ENCODE measurements around the gene ADNP2. TPM values are rescaled to one million over a fixed set of nuclear protein-coding genes. Genes with fewer than 3 reads are reported as not detected.

ADNP2 gene
- total RNA-seq, 1 donor from 2014 or later, result 22.0 TPM

- DNase-seq (ENCODE audit: low spot score in 2 of 2) (no peak), FAIRE-seq (no peak)
Observed at GRCh38 chr18:80105369-80106167, 3.5 kb upstream of the ADNP2 start.

GRCh38 chr18:80106482-80107051 is 2.5 kb upstream of the ADNP2 start:
- DNase-seq (ENCODE audit: low spot score in 2 of 2) (no peak), FAIRE-seq (no peak)

- DNase-seq (ENCODE audit: low spot score in 2 of 2), result no peak
- no peak for FAIRE-seq
Observed at GRCh38 chr18:80107426-80107825, 1.6 kb upstream of the ADNP2 start.

GRCh38 chr18:80108121-80108536 is 933 bp upstream of the ADNP2 start:
- DNase-seq (ENCODE audit: low spot score in 2 of 2) (no peak), FAIRE-seq (no peak)

DNA sequence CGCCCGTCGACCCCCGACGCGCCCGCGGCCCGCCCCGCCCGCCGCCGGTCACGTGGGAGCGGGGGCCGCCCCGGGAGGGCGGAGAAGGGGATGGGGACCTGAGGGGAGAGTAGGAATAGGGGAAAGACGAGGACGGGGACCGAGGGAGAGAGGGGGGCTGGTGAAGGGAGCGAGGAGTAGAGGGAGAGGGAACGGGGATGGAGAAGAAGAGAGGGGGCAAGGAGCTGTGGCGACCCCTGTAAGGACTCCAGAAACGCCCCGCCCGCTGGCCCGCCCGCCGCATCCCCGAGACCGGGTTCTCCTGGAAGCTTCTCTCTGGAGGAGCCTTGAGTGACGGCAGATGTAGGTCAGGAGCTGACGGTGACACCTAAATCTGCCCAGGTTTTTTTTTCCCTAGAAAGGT is 615 bp downstream of the ADNP2 start:
- FAIRE-seq, result no peak
- DNase-seq (ENCODE audit: low spot score in 2 of 2), result no peak

GRCh38 chr18:80112624-80113248 is 3.7 kb downstream of the ADNP2 start:
- FAIRE-seq, result no peak
- no peak for DNase-seq (ENCODE audit: low spot score in 2 of 2)

DNA sequence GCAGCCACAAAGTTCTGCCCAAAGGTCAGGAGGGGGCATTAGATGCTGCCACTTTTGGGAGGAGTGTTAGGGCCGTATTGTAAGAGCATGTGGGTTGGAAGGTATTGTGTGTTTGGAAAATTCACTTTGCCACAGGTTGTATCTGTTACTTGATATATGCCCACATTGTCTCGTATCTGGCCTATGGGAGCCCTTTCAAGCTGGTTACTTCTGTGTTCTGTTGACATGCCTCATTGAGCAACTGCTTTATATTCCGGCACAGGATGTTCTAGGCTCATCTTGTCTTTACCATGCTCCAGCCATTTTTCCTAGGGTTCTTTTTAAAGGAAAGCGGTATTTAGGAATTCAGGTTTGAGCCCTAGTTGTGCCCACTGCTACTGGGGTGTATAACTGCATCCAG is 6.0 kb downstream of the ADNP2 start:
- FAIRE-seq (no peak), DNase-seq (ENCODE audit: low spot score in 2 of 2) (no peak)

DNA sequence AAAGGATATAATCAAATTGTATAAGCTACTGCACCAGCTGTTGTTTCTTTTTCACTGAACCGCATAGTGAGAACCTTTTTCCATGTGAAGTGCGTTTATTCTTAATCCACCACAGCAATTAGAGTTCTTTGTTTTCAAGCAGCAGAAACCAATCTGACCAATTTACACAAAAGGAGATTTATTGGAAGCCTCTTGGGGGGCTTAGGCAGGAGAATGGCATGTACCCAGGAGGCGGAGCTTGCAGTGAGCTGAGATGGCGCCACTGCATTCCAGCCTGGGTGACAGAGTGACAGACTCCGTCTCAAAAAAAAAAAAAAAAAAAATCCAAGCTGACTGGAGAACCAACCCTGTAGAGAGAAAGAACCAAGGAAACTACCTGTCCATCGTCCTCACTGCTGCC is 10.0 kb downstream of the ADNP2 start:
- FAIRE-seq (no peak), DNase-seq (ENCODE audit: low spot score in 2 of 2) (no peak)

DNA sequence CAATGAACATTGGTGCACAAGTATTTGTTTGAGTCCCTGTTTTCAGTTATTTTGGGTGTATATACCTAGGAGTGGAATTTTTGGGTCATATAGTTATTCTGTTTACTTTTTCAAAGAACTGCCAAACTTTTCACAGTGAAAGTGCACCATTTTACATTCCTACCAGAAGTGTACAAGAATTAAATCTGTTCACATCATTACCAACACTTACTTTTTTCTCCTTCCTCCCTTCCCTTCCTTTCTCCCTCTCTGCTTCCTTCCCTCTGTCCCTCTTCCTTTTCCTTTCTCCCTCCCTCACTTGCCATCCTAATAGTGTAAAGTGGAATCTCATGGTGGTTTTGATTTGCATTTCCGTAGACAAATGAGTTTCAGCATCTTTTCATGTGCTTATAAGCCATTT is 11.9 kb downstream of the ADNP2 start:
- FAIRE-seq (no peak), DNase-seq (ENCODE audit: low spot score in 2 of 2) (no peak)

GRCh38 chr18:80124131-80124530 is 15.1 kb downstream of the ADNP2 start:
- FAIRE-seq, result no peak
- DNase-seq (ENCODE audit: low spot score in 2 of 2), result no peak

DNA sequence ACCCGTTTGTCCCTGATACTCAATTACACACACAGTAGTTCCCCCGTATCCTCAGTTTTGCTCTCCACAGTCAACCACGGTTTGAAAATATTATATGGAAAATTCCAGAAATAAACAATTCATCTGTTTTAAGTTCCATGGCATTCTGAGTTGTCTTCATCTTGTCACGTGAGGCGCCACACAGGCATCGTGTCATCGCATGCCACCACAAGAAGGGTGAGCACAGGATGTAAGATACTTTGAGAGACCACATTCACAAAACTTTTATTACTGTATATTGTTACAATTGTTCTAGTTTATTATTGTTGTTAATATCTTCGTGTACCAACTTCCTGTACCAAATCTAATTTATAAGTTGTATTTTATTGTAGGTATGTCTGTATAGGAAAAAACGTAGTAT is 17.7 kb downstream of the ADNP2 start:
- DNase-seq (ENCODE audit: low spot score in 2 of 2) (no peak), FAIRE-seq (no peak)

DNA sequence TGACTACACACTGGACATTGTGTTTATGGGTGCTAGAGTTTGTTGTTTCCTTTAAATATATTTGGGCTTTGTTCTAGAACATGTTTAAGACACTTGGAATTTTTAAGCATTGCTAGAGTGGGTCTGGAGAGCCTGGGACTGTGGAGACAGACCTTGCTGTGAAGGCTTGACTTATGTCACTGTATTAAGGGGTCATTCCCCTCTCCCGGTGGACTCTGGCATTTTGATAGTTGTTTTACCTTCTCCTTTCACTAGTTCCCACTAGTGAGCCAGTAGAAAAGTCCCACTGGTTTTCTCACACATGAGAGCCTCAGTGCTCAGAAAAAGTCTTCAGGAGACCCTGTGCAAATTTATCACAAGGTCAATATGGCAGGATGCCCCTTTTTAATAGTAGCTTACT is 18.6 kb downstream of the ADNP2 start:
- DNase-seq (ENCODE audit: low spot score in 2 of 2), result no peak
- FAIRE-seq, result no peak

DNA sequence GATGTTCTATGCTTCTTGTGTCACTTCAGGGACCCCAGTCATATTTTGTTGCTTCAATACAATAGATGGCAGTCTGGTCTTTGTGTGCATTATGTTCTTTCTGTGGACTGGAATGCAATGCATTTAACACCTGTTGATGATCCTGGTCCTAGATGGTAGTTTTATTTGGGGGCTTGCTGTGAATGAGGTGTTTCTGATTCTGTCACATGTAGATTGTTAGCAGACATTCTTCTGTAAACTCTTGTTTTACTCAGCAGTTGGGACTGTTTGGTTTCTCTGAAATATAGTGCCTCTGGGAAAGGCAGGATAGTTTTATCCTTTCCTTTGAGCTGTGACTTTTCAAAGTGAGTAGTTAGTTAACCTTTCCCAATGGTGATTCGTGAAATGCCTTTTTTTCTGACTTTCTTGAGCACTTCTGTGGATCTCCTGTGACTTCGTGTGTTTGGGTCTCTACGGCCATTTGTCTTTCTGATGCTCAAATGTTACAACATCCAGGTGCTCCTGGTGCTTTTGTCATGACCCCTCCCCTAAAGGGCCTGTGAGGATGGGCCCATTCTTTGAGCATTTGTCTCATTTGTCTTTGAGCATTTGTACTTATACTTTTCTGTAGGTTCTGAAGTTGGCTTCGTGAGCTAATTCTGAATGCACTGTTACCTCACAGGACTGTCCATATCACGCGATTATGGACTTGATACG is 20.8 kb downstream of the ADNP2 start:
- no peak for FAIRE-seq
- DNase-seq (ENCODE audit: low spot score in 2 of 2), result no peak

GRCh38 chr18:80130555-80130954 is 21.5 kb downstream of the ADNP2 start:
- no peak for FAIRE-seq
- DNase-seq (ENCODE audit: low spot score in 2 of 2), result no peak

GRCh38 chr18:80132180-80132812 is 23.2 kb downstream of the ADNP2 start:
- DNase-seq (ENCODE audit: low spot score in 2 of 2) (no peak), FAIRE-seq (no peak)

DNA sequence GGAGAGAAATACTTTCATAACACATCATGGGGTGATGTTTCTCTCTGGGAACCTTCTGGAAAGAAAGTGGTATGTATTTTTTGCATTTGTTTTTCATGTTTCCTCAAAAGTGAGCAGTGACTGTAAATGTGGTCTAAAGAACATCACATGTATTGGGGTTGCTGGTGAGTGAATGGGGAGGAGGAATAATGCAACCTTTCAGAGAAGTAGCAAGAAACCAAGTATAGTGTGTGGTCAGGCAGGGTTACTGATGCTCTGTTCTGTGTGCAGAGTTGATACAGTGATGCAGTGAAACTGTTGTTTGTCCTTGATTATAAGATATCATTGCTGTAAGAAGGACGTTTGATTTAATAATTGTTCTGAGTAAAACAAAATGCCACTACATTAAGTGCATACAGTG is 24.1 kb downstream of the ADNP2 start:
- FAIRE-seq (no peak), DNase-seq (ENCODE audit: low spot score in 2 of 2) (no peak)

- DNase-seq (ENCODE audit: low spot score in 2 of 2) (no peak), FAIRE-seq (no peak)
Observed at GRCh38 chr18:80135136-80135535, 26.1 kb downstream of the ADNP2 start.

DNA sequence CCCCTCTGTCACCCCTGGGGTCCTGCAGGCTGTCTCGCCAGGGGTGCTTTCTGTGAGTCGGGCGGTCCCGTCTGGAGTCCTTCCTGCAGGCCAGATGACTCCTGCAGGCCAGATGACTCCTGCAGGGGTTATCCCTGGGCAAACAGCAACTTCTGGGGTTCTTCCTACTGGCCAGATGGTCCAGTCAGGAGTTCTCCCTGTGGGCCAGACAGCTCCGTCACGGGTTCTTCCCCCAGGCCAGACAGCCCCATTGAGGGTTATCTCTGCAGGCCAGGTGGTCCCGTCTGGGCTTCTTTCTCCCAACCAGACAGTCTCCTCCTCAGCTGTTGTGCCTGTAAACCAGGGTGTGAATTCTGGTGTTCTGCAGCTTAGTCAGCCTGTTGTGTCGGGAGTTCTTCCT is 27.6 kb downstream of the ADNP2 start:
- no peak for DNase-seq (ENCODE audit: low spot score in 2 of 2)
- no peak for FAIRE-seq

DNA sequence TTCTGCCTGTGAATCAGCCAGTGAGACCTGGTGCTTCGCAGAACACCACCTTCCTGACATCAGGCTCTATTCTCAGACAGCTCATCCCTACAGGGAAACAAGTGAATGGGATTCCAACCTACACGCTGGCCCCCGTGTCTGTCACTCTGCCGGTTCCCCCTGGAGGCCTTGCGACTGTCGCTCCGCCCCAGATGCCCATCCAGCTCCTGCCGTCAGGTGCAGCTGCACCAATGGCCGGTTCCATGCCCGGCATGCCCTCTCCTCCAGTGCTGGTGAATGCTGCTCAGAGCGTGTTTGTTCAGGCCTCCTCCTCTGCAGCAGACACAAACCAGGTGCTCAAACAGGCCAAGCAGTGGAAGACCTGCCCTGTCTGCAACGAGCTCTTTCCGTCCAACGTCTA is 28.1 kb downstream of the ADNP2 start:
- FAIRE-seq, result no peak
- no peak for DNase-seq (ENCODE audit: low spot score in 2 of 2)

DNA sequence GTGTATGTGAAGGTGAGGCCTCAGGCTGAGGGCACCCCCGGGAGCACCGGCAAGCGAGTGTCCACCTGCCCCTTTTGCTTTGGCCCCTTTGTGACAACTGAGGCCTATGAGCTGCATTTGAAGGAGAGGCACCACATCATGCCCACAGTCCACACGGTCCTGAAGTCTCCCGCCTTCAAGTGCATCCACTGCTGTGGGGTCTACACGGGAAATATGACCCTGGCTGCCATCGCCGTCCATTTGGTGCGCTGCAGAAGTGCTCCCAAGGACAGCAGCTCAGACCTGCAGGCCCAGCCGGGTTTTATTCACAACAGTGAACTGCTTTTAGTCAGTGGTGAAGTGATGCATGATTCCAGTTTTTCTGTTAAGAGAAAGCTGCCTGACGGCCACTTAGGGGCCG is 28.9 kb downstream of the ADNP2 start:
- DNase-seq (ENCODE audit: low spot score in 2 of 2) (no peak), FAIRE-seq (no peak)

GRCh38 chr18:80140455-80140985 is 31.5 kb downstream of the ADNP2 start:
- DNase-seq (ENCODE audit: low spot score in 2 of 2), result no peak

More at GRCh38 chr18:80140455-80140985, 31.5 kb downstream of the ADNP2 start:
- FAIRE-seq, result no peak
